Stimulated activated CD4-positive, alpha-beta T cell treated with anti-CD3 and anti-CD28 coated beads, Interleukin-2, amount 100 ng/mL, for 24 hours (primary cell): ENCODE measurements around the gene OR7A17.

Source experiments
- DNase-seq, 2 donors: peaks; one replicate each; pipeline ENCODE4 v3.0.0-alpha.2; 2020

OR7A17 gene

DNA sequence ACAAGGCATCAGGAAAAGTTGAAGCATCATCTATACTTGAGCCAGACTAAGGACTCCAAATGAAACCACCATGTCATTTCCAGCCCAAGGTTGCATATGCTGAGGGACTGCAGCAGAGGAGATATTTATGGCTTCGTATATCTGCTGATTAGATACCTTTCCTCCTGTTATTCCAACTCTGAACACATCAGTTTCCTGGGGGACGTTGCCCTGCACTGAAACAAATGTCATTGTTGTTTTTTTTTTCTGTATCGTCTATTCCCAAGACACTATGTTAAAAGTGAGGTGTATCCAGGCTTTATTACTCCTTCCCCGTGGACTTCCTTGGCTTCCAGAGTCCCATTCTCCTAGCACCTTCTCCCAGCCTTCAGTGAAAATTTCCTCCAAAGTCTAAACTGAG, at the start of gene OR7A17:
OR7A17 (minus strand) TSS at position 101 of the 400 bp plus-strand sequence. CDS start 4,777 bp downstream, outside the sequence.
- DNase-seq = no peak

DNA sequence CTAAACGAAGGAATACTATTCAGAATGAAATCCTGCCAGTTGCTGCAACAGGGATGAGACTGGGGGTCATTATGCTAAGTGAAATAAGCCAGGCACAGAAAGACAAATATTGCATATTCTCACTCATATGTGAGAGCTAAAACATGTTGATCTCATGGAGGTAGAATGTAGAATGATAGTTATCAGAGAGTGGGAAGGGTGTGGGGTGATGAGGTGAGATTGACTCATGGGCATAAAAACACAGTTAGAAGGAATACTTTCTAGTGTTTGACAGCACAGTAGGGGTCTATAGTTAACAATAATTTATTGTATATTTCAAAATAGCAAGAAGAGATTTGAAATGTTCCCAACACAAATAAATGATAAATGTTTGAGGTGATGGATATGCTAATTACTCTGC, 47.6 kb upstream of the OR7A17 start:
- no peak for DNase-seq

DNA sequence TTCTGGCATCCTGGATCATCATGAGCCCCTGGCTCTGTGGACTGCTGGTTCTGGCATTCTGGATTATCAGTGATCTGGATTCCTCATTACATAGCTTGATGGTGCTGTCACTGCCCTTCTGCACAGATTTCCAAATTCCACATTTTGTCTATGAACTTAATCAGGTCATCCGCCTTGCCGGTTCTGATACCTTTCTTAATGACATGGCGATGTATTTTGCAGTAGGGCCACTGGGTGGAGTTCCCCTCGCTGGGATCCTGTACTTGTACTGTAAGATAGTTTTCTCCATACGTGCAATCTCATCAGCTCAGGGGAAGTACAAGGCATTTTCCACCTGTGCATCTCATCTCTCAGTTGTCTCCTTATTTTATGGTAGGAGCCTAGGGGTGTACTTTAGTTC, 30.9 kb upstream of the OR7A17 start:
- no peak for DNase-seq

DNA sequence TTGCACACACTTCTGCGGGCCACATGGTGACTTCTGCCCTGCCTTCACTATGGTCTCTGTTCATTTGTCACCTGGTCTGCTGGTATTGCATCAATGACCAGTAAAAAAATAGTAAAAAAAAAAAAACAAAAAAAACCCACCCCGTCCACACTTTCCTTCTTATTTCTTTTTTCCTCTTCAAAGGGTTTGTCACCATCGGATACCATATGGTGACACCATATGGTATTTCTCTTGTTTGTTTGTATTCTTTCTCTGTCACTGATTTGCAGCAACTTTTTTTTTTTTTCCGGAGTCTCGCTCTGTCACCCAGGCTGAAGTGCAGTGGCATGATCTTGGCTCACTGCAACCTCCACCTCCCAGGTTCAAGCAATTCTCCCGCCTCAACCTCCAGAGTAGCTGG, 29.2 kb upstream of the OR7A17 start:
- no peak for DNase-seq

DNA sequence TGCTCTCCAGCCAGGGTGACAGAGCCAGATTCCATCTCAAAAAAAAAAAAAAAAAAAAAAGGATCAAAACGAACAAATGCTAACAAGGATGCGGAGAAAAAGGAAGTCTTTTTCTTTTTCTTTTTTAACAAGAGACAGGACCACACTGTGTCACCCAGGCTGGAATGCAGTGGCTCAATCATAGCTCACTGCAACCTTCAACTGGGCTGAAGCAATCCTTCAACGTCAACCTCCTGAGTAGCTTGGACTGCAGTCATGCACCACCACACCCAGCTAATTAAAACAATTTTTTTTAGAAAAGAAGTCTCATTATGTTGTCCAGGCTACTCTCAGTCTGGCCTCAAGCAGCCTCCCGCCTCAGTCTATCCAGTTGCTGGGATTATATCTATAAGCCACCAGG, 20.8 kb upstream of the OR7A17 start:
- DNase-seq = no peak

DNA sequence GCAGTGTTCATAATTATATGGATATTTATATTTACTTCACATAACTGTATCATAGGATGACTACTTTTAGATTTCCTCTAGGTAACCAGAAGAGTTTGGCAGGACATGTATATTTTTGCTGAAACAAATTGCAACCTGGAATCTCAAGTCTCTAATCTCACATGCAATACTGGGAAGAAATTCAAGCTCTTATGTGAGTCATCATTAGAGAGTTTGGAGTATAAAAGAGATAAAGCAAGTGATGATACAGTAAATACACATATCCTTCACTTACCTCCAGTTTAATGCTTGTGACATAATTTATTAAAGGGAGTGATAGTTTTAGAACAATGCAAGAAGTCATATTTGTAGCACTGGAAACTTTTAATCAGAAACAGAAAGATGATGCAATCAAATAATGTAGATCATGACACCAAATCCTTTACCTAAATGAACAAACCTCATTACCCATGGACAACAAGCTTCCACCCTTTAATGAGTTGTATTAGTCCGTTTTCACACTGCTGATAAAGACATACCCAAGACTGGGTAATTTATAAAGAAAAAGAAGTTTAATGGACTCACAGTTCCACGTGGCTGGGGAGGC, 15.8 kb upstream of the OR7A17 start:
- no peak for DNase-seq

DNA sequence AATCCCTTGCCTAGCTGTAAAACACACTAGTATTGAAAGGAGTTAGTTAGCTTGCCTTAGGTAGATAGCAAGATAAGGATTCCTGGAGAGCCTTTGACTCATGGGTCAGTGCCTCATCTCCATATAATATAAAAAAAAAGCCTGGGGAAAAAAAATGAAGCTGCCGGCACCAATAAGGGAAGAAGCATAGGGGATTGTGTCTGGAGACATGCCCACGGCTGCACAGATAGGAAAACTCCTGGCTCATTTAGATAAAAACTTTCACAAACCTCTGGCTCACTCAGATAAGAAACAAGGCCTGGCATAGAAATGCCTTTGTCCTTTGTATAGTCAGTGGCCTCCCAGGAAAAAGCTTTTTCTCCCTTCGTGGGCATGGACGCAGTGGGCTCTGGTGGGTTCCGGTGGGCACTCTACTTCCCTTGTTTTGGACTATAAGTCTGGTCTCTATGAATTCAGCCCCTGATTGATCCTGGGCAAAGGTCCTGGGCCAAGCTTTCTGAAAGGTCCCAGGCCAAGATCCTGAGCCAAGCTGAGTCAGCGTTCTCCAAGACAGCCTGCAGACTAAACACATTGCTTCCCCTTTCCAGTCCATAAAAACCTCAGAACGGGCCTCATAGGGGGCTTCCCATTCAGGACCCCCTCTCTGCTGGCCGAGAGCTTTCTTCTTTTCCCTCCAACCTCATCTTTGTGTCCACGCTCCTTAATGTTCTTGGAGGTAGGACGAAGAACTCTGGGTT, 4.9 kb upstream of the OR7A17 start:
- no peak for DNase-seq

DNA sequence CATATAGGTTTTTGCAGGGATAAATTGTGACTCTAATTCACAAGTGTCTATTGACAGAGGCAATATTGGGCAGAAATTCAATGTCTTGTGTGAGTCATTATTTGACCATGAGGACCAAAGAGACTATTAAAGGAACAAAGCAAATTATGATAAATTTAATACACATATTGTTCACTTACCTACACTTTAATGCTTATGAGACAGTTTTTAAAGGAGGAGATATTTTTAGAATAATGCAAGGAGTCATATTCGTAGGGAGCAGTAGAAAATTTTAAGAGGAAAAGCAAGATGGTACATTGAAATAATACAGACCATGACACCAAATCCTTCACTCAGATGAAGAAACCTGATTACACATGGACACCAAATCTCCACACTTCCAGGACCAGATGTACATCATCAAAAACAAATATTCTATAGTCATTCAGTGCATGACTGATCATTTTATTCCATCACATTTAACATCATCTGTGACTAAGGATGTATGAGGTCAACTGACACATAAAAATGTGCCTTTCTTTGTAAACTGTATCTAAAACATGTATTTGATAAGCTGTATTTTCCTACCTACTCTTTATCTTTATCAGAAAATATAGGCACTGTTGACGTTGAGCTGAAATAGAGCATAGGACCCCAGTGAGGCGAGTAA, 4.2 kb upstream of the OR7A17 start:
- DNase-seq = no peak

DNA sequence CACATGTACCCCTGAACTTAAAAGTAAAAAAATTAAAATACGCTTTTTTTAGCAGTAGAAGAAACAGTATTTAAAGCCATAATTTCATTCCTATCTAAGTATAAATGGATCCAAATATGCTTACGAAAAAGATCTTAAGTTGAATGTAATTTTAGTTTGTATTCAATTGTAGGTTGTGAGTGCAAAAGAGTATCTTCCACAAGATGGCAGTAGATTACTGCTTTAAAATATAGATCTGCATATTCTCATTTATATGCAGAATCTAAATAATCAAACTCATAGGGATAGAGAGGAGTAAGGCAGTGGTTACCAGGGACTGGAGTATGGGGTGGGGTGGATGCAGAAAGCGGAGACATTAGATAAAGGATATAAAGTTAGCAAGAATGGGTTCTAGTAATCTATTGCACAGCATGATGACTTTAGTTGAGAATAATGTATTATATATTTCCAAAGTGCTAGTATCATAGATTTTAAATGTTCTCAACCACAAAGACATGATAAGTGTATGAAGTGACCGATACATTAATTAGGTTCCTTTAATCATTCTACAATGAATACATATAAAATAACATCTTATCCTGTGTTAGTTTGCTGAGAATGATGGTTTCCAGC, 14.2 kb downstream of the OR7A17 start:
- DNase-seq = no peak

DNA sequence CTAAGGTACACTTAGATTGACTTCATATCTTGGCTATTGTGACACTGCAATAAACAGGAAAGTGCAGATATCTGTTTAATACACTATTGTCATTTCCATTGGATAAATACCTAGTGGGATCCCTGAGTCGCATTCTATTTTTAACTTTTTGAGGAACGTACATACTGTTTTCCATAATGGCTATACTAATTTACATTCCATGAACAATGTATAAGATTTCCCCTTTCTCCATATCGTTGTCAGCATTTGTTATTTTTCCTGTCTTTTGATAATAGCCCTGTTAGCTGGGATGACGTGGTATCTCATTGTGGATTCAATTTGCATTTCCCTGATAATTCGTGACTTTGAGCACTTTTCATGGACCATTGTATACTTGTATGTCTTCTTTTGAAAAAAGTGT, 17.4 kb downstream of the OR7A17 start:
- DNase-seq = no peak

DNA sequence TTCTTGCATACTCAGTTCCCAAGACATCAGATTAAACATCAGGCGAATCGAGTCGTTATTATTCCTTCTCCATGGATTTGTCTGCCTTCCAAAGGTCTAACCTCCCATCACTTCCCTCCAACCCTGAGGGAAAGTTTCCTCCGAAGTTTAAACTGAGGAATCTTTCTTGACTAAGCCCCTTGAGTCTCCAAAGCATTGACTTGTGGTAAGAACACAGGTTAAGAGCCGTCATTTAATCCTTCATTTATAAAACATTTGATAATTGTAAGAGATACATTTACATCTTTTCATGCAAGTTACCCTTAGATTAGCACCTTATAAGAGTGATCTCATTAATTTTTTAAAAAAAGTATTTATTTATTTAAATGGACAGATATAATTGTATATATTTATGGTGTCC, 37.1 kb downstream of the OR7A17 start, which contains the start of gene OR7A10:
OR7A10 (minus strand) TSS at position 101 of the 400 bp plus-strand sequence. CDS start 7,045 bp downstream, outside the sequence.
- DNase-seq = no peak

DNA sequence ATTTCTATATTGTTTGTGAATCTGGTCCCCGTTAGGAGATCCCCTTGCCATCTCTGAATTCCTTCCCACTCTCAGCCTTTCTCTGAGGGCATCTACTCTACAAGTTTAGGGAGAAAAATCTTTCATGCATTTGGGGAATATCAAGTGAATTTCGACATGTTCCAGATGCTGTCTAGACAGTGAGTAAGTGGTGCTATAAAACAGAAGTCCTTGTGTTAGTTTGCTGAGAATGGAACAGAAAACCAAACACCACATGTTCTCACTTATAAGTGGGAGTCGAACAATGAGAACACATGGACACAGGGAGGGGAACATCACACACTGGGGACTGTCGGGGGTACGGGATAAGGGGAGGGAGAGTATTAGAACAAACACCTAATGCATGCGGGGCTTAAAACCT, 42.4 kb downstream of the OR7A17 start:
- no peak for DNase-seq

DNA sequence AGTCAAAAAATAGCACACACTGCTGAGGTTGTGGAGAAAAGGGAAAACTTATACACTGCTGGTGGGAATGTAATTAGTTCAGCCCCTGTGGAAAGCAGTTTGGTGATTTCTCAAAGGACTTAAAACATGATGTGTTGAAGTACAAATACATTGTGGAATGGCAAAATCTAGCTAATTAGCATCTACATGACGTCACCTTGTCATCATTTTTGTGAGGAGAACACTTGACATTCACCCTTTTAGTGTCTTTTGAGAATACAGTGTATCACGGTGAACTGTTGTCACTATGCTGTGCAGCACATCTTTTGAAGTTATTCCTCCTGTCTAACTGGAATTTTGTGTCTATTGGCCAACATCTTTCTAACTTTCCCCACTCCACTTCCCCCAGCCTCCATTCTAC, 42.8 kb downstream of the OR7A17 start:
- DNase-seq = no peak

DNA sequence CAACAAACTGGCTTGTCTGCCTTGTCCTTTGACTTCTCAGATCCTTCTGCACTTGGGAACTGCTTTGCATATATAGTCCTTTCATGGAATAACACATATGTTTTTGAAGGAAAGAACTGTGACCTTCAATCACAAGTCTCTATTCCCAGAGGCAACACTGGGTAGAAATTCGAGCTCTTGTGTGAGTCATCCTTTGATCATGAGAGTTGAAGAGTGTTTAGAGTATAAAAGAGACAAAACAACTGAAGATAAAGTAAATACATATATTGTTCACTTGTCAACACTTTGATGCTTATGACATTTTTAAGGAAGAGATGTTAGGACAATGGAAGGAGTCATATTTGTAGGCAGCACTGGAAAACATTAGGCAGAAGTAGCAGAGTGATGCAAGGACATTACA, 45.7 kb downstream of the OR7A17 start:
- DNase-seq = no peak

DNA sequence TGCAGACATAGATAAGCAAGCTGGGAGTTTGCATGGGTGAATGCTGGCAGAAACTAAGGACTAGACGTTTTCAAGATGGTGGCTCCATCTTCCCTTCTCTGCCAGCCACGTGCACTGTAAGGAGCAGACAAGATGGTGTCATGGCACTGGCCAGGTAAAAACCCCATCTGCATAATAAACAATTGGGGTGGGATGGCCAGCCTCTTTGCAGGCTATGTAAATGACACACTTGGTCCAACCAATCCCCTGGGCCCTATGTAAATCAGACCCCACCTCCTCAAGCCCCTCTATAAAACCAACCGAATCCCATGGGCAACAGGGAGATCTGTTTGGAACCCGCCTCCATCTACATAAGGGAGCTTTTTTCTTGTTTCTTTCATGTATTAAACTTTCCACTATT, 48.5 kb downstream of the OR7A17 start:
- DNase-seq = no peak

DNA sequence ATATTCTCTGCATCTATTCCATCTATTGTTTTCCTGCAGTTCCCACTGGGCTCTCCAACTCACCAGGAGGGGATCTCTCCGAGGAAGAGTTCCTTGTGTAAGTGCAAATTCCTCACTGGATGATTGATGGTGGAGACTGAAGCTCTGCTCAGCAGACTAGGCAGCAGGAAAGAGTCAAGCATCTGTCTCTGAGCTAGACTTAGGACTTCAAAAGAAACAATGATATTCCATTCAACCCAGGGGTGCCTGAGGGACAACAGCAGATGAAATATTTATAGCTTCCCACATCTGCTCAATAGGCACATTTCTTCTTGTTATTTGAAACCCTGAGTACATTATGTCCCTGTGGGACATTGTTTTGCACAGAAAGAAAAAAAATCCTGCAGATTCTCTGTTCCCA, 50.9 kb downstream of the OR7A17 start, which contains the start of the genes OR7A5 and OR7C1:
OR7A5 (minus strand) TSS at position 175 of the 400 bp plus-strand sequence. CDS start 6,944 bp downstream, outside the sequence.
OR7C1 (minus strand) TSS at position 175 of the 400 bp plus-strand sequence. CDS start 35,049 bp downstream, outside the sequence.
- DNase-seq = no peak

DNA sequence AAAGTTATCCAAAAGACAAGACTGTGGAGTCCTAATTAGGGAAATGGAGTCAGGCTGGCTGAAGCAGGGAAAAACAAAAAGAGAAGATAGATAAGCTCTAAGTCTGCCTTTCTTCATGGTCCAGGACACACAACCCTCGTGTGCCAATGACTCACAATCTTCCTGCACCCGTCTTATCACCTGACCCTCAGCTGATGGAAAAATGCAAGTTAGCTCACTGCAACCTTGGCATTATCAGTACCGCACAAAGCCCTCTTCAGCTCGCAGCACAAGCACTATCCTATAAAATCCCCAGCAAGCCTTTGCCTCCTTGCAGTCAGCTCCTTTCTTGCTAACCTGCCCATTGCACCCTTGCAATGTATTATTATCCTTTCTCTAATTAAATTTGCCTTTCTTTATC, 55.2 kb downstream of the OR7A17 start:
- DNase-seq = no peak
